ENCODE measurements around the gene ESPN.
A peak's percentile ranks its signal among the peaks of the same experiment; 100 is the strongest.
"Not testable (repeated sequence)": the region's sequence is repeated elsewhere in the genome, so short reads cannot be mapped to it uniquely, and the experiment has no call there.

Gene ESPN

DNA sequence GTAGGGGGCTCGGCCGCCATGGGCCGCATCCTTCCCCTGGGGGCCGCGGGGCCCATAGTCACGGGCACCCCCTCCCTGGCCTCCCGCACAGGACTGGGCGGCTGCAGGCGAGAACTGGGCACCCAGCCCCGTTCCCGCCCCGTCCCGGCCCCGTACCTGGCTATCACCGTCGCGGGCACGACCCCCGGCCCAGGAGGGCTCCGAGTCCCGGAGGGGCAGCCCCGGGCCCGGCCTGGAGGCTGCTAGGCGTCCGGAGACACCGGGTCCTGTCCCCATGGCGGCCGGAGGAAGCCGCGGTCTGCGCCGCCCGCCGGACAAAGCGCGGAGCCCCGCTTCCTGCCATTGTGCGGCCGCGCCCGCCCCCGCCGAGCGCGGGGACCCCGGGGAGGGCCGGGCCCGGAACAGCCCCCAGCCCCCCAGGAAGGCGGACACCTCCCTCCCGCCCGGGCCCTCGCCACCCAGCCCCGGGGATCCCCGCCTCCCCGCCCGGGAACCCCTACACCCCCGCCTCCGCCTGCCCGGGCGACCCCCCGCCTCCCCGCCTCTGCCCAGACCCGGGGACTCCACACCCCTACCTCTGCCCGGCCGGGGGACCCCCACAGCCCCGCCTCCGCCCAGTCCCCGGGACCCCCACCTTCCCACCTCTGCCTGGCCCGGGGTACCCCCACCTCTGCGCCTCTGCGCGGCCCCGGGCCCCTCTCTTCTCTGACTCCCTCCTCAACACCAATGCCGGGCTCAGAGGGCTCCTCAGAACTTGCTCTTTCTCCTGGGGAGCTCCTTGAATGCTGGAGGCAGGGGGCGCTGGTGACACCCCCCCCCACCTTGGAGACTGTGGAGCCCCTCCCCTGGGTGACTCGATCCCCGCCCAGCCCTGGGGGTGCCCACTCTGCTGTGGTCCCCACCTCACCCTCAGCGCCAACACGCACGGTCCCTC is 60.9 kb downstream of the ESPN start:
- DNase-seq, result no peak

DNA sequence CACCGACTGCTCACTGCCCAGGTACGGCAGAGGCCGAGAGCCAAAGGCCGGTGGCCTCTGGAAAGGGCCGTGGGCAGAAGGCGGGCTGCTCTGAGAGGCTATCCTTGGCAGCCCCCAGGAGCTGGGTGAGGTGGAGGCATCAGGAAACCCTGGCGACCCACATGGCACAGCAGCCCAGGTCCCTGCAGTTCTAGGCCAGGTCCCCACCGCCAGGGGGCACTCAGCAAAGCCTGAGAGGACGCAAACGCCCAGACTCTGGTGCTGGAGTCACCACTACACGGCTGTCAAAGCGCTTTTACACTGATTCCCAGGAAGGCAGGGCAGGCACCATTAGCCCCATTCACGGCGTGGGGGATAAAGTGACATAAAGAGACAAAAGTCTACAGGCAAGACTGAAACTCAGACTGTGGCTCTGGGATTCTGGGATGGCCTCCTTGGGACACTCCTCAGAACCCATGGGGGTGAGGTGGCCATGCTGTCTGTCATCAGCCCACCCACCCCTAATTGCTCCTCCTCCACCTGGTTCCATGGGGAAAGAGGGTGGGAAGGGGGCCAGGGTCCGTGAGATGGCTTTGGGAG is 61.9 kb downstream of the ESPN start:
- peak; percentile 74 to 89 for DNase-seq

- DNase-seq, result no peak
Measured at GRCh38 chr1:6487804-6488484, 63.4 kb downstream of the ESPN start.

GRCh38 chr1:6488602-6489382 is 64.2 kb downstream of the ESPN start:
- DNase-seq, result no peak

GRCh38 chr1:6489383-6489765 is 64.8 kb downstream of the ESPN start:
- DNase-seq, result no peak

DNA sequence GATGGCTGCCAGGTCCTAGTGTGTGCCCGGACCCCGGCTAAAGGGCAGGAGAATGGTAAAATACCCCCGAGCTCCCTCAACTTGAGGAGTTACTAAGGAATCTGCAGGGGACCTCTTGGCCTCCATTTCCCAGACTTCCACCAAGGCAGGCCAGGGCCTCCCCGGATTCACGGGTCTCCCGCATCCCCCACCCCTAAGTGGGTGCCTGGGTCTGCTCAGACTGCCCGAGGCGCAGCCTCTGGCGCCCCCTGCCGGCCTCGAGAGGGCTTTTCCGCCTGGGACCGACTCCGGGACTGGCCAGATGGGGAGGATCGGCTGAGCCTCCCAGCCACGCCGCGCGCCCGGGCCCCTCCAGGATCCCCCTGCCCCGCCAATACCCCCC is 65.2 kb downstream of the ESPN start:
- peak; percentile 25 to 80 for DNase-seq

GRCh38 chr1:6490181-6491080 is 65.9 kb downstream of the ESPN start:
- DNase-seq, result peak in 1 of 2 experiments; percentile 61

GRCh38 chr1:6491081-6491449 is 66.5 kb downstream of the ESPN start:
- DNase-seq, result no peak

GRCh38 chr1:6491480-6491962 is 66.9 kb downstream of the ESPN start, which contains the start of gene PLEKHG5:
Gene PLEKHG5 (minus strand): TSS chr1:6491667. CDS start chr1:6477571, 14,096 bp downstream.
- no peak for DNase-seq

DNA sequence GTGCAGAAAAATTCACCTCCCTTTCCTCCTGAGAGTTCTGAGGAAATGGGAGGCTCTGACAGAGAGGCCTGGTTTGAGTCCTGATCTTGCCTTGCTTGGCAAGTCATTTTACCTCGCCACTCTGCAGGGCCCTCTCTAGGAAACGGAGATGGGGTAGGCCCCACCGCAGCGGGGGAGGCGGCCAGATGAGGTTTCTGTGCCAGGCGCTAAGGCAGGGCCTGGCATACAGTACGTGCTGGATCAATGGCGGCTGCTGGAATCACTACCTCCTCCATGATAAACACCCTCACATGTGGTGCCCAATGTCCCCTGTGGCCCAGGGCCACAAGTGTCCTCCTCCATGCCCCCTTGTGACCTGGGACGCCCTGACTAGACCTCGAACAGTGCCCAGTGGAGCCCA is 67.4 kb downstream of the ESPN start:
- no peak for DNase-seq

DNA sequence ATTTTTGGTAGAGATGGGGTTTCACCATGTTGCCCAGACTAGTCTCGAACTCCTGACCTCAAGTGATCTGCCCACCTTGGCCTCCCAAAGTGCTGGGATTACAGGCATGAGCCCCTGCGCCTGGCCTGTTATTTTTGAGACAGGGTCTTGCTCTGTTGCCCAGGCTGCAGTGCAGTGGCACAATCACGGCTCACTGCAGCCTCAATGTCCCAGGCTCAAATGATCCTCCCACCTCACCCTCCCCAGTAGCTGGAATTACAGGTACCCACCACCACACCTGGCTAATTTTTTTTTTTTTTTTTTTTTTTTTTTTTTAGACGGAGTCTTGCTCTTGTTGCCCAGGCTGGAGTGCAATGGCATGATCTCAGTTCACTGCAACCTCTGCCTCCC is 69.3 kb downstream of the ESPN start:
- DNase-seq, result not testable (repeated sequence)

GRCh38 chr1:6494627-6495026 is 70.1 kb downstream of the ESPN start:
- no peak for DNase-seq

DNA sequence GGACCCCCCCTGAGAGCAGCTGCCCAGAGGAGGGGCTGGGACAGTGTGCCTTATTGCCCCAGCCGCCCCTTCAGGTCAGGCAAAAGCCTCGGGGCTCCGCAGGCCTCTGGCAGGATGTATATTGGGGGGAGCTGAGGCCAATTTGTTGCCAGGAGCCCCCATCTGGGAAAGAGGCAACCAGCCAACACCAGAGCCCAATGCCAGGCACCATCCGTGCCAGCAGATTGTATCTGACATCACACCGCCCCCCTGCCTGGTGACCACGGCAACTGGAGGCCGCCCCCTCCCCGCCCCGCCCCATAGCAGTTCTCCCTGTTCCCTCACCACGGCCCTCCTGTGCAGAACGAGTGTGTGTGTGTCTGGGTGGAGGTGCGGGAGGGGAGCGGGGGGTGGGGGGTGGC is 70.5 kb downstream of the ESPN start:
- peak; percentile 54 to 82 for DNase-seq

GRCh38 chr1:6495540-6496364 is 71.2 kb downstream of the ESPN start:
- peak in 1 of 2 experiments; percentile 43 for DNase-seq

DNA sequence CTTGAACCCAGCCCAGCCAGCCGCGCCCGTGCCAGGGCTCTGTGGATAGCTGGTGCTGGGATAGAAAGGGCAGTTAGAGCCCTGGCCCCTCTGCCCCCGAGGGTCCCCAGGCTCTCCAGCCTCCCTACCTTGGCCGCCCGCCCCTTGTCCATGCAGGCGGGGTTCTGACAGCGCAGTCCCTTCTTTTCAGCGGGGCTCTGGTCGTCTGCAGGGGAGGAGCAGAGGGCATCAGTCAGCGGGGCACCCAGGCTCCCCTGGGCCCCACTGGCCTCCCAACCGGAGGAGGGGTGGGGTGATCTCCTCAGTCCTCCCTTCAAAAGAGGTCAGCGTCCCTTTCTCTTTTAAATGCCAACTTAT is 71.8 kb downstream of the ESPN start:
- DNase-seq, result no peak

- no peak for DNase-seq
Measured at GRCh38 chr1:6496890-6497214, 72.3 kb downstream of the ESPN start.

DNA sequence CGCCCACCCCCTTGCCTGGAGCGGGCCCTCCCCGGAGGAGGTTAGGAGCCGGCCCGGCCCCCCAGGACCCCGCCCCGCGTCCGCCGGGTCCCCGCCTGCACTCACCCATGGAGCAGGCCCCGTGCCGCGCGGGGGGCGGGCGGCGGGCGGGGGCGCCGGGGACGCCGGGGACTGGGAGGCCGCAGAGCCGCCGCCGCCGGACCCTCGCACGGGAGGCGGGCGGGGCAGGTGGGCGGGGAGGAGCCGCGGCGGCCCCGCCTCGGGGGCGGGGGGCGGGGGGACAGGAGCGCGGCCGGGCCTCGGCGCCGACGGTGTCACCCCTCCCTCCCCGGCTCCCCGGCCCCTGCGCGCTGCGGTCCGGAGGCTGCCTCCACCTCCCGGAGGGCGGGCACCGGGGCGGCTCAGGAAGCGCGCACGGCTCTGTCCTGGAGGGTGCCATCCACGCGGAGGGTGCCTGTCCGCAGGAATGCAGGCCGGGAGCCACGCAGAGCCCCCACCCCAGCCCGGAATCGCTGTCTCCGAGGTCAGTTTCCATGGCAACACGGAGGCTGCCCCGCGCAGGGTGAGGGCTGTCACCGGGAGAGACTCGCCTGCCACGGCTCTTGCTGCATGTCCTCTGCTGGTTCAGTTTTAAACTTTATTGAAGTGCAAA is 72.8 kb downstream of the ESPN start:
- DNase-seq, result peak in 1 of 2 experiments; percentile 37

- no peak for DNase-seq
Measured at GRCh38 chr1:6497867-6498575, 73.4 kb downstream of the ESPN start.

GRCh38 chr1:6498576-6499111 is 74.1 kb downstream of the ESPN start:
- DNase-seq, result no peak

DNA sequence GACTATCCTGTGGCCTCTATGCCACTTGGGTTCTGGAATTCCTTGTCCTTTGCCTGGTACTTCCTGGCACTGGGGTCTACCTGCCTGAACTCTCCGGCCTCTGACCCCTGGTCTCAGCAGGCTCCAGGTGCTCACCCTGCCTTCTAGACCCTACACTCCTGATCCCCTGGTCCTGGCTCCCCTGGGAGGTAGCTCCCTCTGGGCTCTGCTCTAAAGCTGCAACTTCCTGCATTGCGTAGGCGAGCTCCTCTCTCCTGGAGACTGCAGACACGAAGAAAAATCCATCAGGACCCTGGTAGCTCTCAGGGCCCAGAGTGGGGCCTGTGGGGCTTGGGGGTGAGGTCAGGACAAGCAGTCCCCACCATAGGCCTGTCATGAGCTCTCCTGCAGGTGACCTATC is 74.7 kb downstream of the ESPN start:
- DNase-seq, result no peak

All from NCI-H446 (cell line).